ENCODE results near the gene LMBR1L. TPM values are rescaled to one million over a fixed set of nuclear protein-coding genes. Genes with fewer than 3 reads are reported as not detected.

Gene LMBR1L
- total and polyA plus RNA-seq, 2 of the 8 experiments (the other 6 are each of a cell fraction or from before 2014, with no cell fraction given) = 36.6 to 49.6 TPM

DNA sequence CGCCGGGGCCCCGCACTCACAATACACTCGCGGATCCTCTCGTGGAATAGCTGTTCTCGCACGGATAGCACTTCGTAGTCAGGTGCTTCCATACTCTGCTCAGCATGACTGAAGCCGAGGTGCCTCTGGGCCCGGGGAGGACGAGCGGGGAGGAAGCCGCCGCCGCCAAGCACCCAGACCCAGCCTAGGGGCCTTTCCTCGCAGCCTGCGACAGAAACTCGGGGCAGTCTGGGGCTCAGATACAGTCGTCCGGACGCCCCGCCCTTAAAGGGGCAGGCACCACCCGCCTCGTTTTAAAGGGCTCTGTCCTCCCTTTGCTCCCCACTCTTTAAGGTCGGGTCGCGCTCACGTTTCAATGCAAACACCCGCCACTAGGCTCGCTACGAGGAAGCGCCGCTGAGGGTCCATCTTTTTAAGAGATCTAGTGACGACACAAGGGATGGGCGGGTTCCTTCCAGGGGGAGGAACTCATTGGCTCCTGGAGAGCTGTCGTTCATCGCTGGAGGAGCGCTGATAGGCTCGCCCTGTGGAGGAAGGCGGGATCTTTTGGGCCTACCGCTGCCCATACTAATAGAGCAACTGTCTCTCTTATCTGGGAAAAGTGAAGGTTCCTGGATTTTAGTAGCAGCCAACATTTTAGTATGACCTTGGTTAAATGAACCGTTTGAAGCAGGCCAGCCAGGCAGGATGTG is at the start of gene LMBR1L (continued):
- peak; percentile 27 for TF ChIP-seq KDM4A (IDR thresholded peaks at IDR 0.05; ENCODE audit: low read depth, low read length, severe bottlenecking)
- TF ChIP-seq, protein P1, sequence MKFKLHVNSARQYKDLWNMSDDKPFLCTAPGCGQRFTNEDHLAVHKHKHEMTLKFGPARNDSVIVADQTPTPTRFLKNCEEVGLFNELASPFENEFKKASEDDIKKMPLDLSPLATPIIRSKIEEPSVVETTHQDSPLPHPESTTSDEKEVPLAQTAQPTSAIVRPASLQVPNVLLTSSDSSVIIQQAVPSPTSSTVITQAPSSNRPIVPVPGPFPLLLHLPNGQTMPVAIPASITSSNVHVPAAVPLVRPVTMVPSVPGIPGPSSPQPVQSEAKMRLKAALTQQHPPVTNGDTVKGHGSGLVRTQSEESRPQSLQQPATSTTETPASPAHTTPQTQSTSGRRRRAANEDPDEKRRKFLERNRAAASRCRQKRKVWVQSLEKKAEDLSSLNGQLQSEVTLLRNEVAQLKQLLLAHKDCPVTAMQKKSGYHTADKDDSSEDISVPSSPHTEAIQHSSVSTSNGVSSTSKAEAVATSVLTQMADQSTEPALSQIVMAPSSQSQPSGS (IDR thresholded peaks at IDR 0.05; ENCODE audit: low read length) = no peak
- TF ChIP-seq SRF (IDR thresholded peaks at IDR 0.05; ENCODE audit: low read depth, low read length) = no peak
- TF ChIP-seq, protein P2, sequence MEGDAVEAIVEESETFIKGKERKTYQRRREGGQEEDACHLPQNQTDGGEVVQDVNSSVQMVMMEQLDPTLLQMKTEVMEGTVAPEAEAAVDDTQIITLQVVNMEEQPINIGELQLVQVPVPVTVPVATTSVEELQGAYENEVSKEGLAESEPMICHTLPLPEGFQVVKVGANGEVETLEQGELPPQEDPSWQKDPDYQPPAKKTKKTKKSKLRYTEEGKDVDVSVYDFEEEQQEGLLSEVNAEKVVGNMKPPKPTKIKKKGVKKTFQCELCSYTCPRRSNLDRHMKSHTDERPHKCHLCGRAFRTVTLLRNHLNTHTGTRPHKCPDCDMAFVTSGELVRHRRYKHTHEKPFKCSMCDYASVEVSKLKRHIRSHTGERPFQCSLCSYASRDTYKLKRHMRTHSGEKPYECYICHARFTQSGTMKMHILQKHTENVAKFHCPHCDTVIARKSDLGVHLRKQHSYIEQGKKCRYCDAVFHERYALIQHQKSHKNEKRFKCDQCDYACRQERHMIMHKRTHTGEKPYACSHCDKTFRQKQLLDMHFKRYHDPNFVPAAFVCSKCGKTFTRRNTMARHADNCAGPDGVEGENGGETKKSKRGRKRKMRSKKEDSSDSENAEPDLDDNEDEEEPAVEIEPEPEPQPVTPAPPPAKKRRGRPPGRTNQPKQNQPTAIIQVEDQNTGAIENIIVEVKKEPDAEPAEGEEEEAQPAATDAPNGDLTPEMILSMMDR (IDR thresholded peaks at IDR 0.05; ENCODE audit: control extremely low read depth in 1 of 3, insufficient read depth in 1 of 3, low read depth in 1 of 3, low read length in 3 of 3) = peak; percentile 9 to 43 (median 40); a peak in 2 of 4 replicates
- TF ChIP-seq TBP (IDR thresholded peaks at IDR 0.05; ENCODE audit: low read depth, low read length) = peak; percentile 71
- TF ChIP-seq SIX5 (IDR thresholded peaks at IDR 0.05; ENCODE audit: low read depth, low read length) = no peak
- TF ChIP-seq YY1 (IDR thresholded peaks at IDR 0.05; ENCODE audit: low read depth, low read length) = peak; percentile 79
- TF ChIP-seq POLR2A (IDR thresholded peaks at IDR 0.05; ENCODE audit: control extremely low read depth in 1 of 2, low read depth in 2 of 2, low read length in 2 of 2) = peak in 1 of 2 experiments; percentile 60; a peak in 1 of 3 replicates
- peak; percentile 96 for TF ChIP-seq SP1 (IDR thresholded peaks at IDR 0.05; ENCODE audit: low read depth, low read length)
- TF ChIP-seq TCF12 (IDR thresholded peaks at IDR 0.05; ENCODE audit: low read depth, low read length) = no peak
- TF ChIP-seq SP4 (IDR thresholded peaks at IDR 0.05; ENCODE audit: low read length) = peak; percentile 63; the same call in 1 of the 2 replicates
- no peak for TF ChIP-seq SUZ12 (IDR thresholded peaks at IDR 0.05; ENCODE audit: low read length)
- TF ChIP-seq TEAD4 (IDR thresholded peaks at IDR 0.05; ENCODE audit: low read depth, low read length) = no peak

All from H1 (cell line).